GM20000 (cell line): ENCODE measurements around the gene AADAT.

Source experiments
- DNase-seq: peaks from one replicate; pipeline ENCODE4 v3.0.0; 2012; ENCODE audit warnings: low spot score
- CTCF ChIP-seq: IDR thresholded peaks from 2 replicates; pipeline ENCODE4 v1.5.1; 2012; ENCODE audit warnings: mild to moderate bottlenecking, control low read depth; ENCODE audit errors: extremely low read depth, missing control alignments

The AADAT gene

GRCh38 chr4:170015285-170015684 is 74.5 kb downstream of the AADAT start:
- no peak for TF ChIP-seq CTCF
- no peak for DNase-seq

- TF ChIP-seq CTCF = no peak
- DNase-seq = no peak
Observed at GRCh38 chr4:170014359-170015011, 75.3 kb downstream of the AADAT start.

GRCh38 chr4:170012629-170012958 is 77.2 kb downstream of the AADAT start:
- no peak for TF ChIP-seq CTCF
- DNase-seq = no peak

- no peak for DNase-seq
- TF ChIP-seq CTCF = no peak
Observed at GRCh38 chr4:170011921-170012628, 77.7 kb downstream of the AADAT start.
